Stimulated activated CD8-positive, alpha-beta memory T cell treated with anti-CD3 and anti-CD28 coated beads, Interleukin-15, amount 100 ng/mL, for 24 hours (primary cell): ENCODE results near the gene GADD45GIP1.
"Not testable (repeated sequence)": the region's sequence is repeated elsewhere in the genome, so short reads cannot be mapped to it uniquely, and the experiment has no call there.

Experiments
- DNase-seq: peaks from one replicate; pipeline ENCODE4 v3.0.0-alpha.2; 2020; ENCODE audit warnings: low read depth

GADD45GIP1 gene

DNA sequence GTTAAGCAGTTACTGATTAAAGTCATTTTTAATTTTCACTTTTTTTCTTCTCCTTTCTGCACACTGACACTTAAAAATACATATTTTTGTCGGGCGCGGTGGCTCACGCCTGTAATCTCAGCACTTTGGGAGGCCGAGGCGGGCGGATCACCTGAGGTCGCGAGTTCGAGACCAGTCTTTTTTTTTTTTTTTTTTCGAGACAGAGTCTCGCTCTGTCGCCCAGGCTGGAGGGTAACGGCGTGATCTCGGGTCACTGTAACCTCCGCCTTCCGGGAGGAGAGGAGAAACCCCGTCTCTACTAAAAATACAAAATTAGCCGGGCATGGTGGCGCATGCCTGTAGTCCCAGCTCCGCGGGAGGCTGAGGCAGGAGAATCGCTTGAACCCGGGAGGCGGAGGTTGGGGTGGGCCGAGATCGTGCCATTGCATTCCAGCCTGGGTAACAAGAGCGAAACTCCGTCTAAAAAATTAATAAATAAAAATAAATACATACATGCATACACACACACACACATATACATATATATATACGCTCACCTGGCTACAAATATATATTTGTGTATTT lies 448 bp upstream of the GADD45GIP1 start:
- DNase-seq = not testable (repeated sequence)

DNA sequence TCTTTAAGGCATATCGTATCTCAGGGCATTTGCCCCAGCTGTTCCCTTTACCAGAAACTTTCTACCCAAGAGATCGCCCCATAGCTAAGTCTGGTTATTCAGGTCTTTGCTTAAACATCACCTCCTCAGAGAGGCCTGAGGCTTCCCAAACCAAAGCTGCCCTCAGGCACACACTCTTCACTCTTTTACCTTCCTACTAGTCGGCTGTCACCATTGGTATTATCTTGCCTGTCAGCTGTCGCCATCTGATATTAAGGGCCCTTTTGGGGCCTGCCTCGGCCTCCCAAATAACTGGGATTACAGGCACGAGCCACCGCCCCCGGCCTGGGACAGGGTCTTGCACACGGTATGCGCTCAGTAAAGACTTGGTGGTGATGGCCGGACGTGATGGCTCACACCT lies 1.0 kb downstream of the GADD45GIP1 start:
- no peak for DNase-seq

DNA sequence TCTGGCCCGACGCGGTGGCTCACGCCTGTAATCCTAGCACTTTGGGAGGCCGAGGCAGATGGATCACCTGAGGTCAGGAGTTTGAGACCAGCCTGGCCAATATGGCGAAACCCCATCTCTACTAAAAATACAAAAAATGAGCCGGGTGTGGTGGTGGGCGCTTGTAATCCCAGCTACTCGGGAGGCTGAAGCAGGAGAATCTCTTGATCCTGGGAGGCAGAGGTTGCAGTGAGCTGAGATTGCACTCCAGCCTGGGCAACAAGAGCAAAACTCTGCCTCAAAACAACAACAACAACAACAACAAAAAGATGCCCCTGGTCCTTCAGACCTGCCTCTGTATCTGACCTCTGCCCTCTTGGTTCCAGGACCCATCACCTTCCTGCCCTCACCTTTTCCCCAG lies 1.4 kb downstream of the GADD45GIP1 start:
- DNase-seq = not testable (repeated sequence)

DNA sequence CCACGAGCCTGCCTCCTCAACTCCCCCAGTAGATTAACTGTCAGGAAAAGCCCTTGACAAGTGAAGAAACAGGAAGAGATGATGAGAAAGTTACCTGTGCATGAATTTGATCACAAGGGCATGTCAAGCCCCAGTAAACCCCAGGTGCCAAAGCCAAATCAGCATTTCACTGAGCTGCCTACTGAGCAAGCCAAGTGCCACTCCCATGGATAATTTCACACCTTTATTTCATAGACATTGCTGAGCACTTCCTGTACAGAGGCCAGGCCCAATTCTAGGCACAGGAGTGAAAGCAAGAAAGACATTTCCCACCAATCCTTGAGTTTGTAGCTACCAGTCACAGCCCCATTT lies 2.4 kb downstream of the GADD45GIP1 start:
- no peak for DNase-seq

DNA sequence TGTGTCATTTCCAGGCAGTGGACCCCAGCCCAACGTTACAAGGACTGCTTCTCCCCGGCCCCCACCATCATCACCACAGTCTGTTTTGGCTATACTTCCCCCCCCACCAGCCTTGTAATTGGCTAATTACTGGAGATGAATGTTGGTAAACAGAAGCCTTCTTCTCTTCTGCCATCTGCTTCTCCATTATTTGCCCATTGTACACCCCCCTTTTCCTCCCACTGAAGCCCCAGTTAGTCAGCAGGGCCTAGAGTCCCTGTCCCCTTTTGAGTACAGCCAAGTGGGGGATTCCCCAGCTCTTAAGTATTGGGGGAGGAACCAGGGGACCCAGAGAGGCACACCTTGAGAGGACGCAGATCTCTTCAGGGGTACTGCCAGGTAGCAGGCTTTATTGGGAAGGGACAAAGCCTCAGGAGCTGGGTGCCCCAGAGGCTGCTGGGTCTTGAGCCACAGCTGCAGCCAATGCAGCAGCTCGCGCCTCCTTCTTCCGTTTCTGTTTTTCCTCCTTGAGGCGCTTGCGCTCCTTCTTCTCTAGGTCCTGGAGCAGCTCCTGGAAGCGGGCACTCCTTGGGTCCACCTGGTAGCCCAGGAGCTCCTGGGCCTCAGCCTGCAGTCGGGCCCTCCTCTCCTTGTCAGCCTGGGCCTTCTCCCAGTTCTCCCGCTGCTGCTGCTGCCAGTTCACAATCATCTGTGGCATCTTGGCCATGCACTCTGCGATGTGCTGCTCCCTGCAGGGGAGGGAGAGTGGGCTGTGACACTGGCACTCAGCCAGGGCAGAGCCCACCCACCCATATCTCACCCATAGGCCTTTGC lies 3.0 kb downstream of the GADD45GIP1 start:
- DNase-seq = no peak

DNA sequence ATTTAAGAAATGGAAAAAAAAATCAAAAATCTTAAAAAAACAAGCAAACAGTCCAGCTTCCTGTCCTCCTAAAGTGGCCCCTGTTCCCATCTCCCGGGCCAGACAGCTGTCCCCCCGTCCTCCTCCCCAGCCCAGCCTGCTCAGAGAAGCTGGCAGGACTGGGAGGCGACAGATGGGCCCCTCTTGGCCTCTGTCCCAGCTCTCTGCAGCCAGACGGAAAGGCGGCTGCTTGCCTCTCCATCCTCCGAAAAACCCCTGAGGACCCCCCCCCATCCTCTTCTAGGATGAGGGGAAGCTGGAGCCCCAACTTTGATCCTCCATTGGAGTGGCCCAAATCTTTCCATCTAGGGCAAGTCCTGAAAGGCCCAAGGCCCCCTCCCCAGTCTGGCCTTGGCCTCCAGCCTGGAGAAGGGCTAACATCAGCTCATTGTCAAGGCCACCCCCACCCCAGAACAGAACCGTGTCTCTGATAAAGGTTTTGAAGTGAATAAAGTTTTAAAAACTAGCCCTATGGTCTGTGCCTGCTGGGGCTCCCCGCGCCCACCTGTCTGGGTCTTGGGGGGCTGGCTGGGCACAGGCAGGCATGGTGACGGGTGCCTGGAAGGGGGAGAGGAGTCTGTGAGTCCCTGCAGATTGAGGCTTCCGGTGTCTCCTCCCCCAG lies 3.8 kb downstream of the GADD45GIP1 start:
- DNase-seq = no peak

DNA sequence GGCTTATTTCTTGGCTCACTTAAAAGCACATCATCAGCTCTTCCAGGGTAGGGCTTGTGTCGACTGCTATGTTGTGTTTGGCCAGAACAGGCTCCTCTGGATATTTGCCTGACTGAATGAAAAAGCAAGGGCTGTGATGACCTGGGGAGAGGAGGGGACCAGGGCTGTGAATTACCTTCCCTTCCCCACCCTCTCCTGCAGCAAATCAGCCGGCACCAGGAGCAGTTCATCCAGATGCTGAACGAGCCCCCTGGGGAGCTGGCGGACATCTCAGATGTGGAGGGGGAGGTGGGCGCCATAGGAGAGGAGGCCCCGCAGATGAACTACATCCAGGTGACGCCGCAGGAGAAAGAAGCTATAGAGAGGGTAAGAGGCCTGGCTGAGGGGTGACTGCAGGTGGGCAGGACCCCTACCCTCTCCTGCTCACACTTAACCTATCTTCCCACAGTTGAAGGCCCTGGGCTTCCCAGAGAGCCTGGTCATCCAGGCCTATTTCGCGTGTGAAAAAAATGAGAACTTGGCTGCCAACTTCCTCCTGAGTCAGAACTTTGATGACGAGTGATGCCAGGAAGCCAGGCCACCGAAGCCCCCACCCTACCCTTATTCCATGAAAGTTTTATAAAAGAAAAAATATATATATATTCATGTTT lies 4.4 kb downstream of the GADD45GIP1 start:
- DNase-seq = no peak

DNA sequence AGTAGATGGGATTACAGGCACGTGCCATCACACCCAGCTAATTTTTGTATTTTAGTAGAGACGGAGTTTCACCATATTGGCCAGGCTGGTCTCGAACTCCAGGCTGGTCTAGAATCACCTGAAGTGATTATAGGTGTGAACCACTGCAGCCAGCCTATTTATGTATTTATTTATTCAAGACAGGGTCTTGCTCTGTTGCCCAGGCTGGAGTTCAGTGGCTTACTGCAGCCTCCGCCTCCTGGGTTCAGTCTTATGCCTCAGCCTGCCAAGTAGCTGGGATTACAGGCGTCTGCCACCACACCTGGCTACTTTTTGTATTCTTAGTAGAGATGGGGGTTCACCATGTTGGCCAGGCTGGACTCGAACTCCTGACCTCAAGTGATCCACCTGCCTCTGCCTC lies 5.0 kb downstream of the GADD45GIP1 start:
- DNase-seq = not testable (repeated sequence)

DNA sequence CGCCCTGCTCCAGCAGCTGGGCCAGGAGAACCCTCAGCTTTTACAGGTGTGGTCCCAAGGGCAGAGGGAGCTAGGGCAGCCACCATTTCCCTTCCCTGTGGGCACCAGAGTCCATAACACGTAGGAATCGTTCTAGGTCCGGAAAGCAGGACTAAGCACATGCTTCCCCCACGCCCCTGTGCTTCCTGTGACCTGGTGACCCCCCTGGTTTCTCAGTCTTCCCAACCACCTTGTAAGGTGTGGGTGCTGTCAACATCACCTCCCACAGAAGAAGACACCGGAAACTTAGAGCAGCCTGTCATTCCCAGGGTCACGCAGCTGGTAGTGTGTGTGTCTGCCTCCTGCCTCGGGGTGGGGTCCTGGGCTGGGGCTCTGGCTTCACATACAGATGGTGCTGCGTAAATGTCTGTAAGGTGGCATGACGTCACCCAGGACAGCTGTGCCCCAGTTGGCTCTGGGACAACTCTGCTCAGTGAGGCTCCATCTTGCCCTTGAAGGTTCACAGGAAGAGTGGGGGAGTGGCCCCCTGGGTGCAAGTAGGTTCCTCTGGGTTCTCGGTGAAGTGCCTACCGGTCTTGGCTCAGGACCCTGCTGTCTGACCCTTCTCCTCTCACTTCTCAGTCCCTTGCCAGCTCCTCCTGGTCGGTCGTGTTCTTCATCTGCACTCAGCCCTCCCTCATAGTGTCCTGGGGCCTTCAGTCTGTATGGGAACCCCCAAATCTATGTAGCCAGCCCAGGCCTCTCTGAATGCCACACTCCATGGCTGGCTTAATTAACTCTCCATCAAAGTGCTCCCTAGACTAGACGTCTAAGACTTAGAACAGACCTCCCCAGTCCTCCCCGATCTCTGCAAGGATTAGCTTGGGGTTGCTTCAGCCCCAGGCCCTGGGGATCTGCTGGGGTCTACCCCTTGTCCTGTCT lies 7.4 kb downstream of the GADD45GIP1 start:
- DNase-seq = no peak

DNA sequence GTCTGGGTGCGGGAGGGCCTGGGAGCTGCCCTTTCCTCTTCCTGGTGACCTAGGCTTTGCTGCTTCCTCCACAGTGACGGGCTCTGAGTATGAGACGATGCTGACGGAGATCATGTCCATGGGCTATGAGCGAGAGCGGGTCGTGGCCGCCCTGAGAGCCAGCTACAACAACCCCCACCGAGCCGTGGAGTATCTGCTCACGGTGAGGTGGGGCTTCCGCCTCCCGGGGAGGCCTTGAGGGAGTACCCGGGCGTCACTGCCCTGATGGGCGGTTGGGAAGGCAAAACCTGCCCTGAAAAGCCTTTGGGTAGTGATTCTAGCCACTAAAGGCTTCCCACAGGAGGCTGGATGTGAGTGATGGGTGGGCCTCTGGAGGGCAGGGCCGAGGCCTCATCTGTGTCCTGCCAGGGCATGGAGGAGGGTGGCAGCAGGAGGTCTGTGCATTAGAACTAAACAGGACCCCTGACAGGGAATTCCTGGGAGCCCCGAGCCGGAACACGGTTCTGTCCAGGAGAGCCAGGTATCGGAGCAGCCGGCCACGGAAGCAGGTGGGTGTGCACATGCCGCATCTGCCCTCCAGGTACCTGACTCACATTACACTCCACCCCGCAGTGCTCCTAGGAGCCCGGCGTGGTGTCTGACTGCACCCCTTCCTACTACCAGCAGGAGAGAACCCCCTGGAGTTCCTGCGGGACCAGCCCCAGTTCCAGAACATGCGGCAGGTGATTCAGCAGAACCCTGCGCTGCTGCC lies 8.2 kb downstream of the GADD45GIP1 start:
- no peak for DNase-seq

DNA sequence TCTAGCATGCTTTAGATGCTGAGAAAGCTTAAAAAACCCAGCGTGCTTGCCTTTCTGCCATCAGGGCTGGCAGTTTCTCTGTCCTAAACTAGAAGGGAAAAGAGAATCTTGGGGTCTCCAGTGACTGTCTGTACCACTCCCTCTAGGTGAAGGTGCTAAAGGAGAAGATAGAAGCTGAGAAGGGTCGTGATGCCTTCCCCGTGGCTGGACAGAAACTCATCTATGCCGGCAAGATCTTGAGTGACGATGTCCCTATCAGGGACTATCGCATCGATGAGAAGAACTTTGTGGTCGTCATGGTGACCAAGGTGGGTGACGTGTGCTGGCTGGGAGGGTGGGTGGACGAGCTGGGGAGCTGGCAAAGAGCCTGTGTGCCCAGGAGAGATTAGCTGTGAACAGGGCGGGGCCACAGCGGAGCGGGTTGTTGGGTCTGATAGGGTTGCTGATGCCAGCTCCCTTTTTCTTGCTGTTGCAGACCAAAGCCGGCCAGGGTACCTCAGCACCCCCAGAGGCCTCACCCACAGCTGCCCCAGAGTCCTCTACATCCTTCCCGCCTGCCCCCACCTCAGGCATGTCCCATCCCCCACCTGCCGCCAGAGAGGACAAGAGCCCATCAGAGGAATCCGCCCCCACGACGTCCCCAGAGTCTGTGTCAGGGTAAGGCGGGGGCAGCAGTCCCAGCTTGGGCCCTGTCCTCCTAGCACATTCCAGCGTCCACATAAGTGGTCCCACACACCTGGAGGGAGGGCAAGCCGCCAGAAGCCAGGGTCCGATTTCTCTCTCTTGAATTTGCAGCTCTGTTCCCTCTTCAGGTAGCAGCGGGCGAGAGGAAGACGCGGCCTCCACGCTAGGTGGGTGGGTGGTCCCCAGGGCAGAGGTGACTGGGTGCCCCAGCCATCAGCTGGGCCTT lies 9.1 kb downstream of the GADD45GIP1 start:
- DNase-seq = no peak

DNA sequence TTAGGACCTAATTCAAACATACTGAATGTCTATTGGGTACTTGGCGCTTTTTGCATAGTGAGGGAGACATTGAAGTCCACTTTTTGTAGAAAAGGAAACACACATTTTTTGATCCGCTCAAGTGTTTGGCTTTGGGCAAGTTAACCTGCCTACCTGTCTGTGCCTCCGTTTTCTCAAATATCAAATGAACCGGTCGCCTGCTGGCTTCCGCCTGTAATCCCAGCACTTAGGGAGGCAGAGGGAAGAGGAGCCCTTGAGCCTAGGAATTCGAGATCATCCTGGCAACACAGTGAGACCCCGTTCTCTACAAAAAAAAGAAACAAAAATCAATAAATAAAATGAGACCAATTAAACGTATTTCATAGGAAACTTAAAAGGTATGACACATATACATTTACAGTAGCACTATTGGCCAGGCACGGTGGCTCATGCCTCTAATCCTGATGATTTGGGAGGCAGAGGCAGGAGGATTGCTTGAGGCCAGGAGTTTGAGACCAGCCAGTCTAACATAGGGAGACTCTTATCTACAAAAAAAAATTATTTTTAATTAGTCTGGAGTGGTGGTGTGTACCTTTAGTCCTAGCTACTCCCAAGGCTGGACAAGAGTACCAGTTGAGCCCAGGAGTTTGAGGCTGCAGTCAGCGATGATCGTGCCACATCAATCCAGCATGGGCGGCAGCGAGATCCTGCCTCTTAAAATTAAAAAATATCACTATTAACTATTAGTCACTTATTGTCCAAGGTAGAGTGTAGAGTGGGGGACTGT lies 10.1 kb downstream of the GADD45GIP1 start:
- no peak for DNase-seq

DNA sequence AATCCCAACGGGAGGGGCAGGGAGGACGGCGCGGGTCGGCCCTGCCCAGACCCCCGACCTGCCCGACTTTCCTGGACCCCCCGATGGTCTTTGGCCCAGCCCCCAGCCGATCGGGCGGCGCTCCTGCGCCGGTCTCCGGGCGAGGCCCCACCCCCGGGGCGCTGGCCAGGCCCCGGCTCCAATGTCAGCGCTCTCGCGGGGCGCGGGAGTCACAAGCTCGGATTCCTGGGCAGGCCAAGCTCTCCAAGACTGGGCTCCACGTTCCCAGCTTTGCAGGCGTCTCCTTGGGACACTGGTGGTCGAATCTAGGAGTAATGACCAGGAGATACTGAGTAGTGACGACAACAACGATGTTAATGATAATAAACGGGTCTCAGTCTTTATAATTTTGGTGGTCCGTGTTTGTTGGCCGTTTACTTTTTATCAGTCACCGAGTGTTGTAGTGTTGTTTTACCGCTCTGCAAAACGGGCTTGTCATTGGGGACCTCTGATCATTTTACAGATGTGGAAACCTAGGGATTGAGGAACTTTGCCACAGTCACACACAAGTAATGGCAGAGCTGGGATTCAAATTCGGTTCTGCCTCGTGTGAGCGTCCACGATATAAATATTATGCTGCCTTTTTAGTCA lies 10.8 kb downstream of the GADD45GIP1 start:
- no peak for DNase-seq

DNA sequence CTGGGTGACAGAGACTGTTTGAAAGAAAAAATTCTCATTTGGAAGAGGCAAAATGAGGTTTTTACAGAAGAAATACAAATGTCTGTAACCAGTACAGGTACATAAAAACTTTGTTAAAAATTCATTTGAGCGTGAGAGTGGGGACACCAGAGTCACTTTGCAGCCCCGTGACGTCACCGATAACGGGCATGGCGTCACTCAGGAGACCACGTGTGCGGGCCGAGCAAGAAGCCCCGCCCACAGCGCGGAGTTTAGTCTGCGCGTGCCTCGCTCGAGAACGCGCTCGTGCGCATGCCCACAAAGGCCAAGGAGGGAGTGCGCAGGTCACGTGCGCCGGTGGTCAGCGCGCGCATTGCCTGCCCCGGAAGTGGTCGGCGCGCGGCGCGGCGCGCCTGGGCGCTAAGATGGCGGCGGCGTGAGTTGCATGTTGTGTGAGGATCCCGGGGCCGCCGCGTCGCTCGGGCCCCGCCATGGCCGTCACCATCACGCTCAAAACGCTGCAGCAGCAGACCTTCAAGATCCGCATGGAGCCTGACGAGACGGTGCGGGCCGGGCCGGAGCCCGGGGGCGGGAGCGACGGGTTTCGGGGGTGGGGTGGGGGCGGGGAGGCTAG lies 11.4 kb downstream of the GADD45GIP1 start, which contains the start of gene RAD23A:
TSS of gene RAD23A (plus strand) at position 384 of the 613 bp plus-strand sequence. CDS start at position 471, 87 bp downstream.
- DNase-seq = peak; percentile 99

DNA sequence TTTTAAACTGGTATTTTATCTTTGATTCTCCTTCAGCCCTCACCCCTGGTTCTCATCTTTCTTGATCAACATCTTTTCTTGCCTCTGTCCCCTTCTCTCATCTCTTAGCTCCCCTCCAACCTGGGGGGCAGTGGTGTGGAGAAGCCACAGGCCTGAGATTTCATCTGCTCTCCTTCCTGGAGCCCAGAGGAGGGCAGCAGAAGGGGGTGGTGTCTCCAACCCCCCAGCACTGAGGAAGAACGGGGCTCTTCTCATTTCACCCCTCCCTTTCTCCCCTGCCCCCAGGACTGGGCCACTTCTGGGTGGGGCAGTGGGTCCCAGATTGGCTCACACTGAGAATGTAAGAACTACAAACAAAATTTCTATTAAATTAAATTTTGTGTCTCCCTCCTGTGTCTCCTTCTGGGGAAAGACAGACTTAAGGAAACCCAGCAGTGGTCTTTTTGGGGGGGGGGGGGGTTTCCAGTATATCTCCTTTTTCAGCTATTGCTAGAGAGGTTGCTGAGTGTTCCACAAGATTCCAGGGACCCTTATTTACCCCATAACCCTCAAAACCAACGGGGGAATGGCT lies 12.8 kb downstream of the GADD45GIP1 start:
- DNase-seq = no peak

DNA sequence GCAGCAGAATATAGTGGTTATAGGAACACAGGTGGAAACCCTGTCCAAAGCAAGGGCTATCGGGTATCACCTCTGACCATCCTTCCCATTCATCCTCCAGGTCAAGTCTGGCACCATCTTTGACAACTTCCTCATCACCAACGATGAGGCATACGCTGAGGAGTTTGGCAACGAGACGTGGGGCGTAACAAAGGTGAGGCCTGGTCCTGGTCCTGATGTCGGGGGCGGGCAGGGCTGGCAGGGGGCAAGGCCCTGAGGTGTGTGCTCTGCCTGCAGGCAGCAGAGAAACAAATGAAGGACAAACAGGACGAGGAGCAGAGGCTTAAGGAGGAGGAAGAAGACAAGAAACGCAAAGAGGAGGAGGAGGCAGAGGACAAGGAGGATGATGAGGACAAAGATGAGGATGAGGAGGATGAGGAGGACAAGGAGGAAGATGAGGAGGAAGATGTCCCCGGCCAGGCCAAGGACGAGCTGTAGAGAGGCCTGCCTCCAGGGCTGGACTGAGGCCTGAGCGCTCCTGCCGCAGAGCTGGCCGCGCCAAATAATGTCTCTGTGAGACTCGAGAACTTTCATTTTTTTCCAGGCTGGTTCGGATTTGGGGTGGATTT lies 13.5 kb downstream of the GADD45GIP1 start:
- DNase-seq = no peak

DNA sequence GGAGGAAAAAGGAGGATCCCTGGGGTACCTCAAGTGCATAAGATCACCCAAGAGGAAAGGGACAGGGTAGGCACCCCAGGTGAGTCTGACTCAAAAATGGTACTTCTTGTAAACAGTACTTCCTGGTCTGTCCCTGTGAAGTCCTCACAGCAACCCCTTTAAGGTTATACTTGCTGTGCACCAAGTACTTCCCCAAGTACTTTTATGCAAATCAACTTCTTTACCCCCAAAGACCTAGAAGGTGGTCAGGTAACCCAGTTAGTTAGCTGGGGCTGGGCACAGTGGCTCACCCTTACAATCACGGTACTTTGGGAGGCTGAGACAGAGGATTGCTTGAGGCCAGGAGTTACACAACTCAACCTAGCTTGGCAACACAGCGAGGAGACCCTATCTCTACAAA lies 16.1 kb downstream of the GADD45GIP1 start:
- DNase-seq = no peak
